Fibroblast of mammary gland (primary cell): ENCODE data around the gene ADAM10.

Experiments
- DNase-seq: peaks from one replicate; pipeline ENCODE4 v3.0.0-alpha.2; 2010; ENCODE audit warnings: low read depth
- H3K4me3 ChIP-seq: 2 replicates; pipeline ENCODE4 v1.5.1; 2011; ENCODE audit warnings: low read depth, mild to moderate bottlenecking, low read length, moderate library complexity; ENCODE audit not compliant: control insufficient read depth
- TF ChIP-seq, protein P1 (sequence below): conservative IDR thresholded peaks from 2 replicates; pipeline ENCODE4 v1.5.1; 2011; ENCODE audit warnings: low read depth, low read length, inconsistent platforms; ENCODE audit not compliant: control insufficient read depth, insufficient read depth

ADAM10 gene

GRCh38 chr15:58561321-58561720 is 188.2 kb downstream of the ADAM10 start:
- TF ChIP-seq, protein P1, sequence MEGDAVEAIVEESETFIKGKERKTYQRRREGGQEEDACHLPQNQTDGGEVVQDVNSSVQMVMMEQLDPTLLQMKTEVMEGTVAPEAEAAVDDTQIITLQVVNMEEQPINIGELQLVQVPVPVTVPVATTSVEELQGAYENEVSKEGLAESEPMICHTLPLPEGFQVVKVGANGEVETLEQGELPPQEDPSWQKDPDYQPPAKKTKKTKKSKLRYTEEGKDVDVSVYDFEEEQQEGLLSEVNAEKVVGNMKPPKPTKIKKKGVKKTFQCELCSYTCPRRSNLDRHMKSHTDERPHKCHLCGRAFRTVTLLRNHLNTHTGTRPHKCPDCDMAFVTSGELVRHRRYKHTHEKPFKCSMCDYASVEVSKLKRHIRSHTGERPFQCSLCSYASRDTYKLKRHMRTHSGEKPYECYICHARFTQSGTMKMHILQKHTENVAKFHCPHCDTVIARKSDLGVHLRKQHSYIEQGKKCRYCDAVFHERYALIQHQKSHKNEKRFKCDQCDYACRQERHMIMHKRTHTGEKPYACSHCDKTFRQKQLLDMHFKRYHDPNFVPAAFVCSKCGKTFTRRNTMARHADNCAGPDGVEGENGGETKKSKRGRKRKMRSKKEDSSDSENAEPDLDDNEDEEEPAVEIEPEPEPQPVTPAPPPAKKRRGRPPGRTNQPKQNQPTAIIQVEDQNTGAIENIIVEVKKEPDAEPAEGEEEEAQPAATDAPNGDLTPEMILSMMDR, result no peak
- H3K4me3 ChIP-seq, result no peak overlapping the region
- DNase-seq, result no peak

GRCh38 chr15:58559904-58560588 is 189.5 kb downstream of the ADAM10 start:
- TF ChIP-seq, protein P1, result no peak
- H3K4me3 ChIP-seq, result no peak overlapping the region

GRCh38 chr15:58558777-58559176 is 190.7 kb downstream of the ADAM10 start:
- no peak overlapping the region for H3K4me3 ChIP-seq
- DNase-seq, result peak; percentile 6
- TF ChIP-seq, protein P1, result no peak

More at GRCh38 chr15:58559904-58560588, 189.5 kb downstream of the ADAM10 start:
- DNase-seq, result no peak

DNA sequence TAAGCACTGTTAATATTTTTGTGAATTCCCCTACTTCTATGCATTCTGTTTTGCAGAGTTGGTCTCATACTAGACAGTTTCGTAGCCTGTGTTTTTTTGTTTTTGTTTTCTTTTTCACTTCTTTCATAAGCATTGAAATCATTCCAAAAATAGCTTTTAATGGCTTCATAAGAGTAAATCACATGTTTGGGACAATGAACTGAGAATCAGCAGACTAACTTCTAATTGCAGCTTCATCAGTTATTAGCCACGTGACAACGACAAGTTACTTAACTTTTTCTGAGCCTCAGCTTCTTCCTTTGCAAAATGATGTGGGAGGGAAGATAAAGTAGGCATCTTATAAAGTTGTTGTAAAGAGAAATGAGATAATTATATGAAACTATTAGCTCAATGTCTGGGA is 193.0 kb downstream of the ADAM10 start:
- TF ChIP-seq, protein P1, result no peak
- H3K4me3 ChIP-seq, result no peak overlapping the region
- DNase-seq, result no peak

DNA sequence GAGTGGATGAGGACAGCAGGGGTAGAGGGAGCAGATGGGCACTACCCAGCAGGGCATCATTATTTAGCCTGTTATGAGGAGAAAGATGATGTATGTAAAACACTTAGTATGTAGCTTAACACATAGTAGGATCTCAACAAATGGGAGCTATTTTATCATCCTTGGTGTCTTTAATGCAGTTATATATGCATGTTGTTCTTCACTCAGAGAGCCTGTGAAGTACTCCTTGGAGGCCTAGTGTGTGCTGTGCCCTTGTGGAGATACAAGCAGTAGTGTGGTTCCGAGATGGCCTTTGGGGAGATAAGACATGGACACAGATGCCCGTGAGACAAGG is 193.5 kb downstream of the ADAM10 start:
- H3K4me3 ChIP-seq, result no peak overlapping the region
- TF ChIP-seq, protein P1, result no peak
- no peak for DNase-seq

DNA sequence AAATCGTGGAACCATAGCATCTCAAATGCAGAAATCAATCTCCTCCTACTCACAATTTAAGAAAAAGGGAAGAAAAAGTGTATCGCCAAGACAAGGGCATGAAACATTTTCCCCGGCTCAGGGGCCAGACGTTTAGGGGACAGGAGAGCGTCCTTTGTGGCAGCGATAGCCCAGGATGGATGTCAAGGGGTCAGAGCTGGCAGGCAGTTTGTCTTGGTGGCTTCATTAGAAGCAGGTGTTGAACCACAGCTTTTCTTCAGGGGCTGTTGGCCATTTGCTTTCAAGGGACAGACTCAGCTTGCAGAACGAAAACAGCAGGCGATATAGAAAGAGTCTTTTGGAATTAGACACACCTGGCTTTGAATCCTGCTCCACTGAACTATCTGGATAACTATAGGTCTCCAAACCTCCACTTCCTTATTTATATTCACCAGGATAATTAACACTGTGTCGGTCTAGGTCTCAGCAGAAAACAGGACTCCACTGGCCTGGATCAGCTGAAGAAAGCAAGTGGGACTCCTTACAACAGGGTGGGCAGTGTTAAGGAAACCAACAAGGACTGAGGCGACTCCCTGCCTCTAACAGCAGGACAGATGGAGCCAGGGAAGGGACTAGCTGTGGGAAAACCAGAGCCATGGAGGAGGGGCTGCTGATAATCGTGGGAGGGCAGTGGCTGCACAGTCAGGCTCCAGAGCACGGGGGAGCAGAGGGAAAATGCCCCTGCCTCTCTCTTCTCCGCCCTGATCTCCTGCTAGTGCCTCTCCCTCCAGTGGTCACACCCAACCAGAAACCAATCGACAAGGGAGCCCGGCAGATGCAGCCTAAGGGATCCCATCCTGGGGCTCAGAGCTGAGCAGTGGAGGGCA is 194.1 kb downstream of the ADAM10 start:
- TF ChIP-seq, protein P1, result no peak
- no peak for DNase-seq
- H3K4me3 ChIP-seq, result no peak overlapping the region
